Heart left ventricle (tissue), 13 donors: ENCODE measurements around the gene PCDHGB5.

Experiments used
- POLR2A ChIP-seq, 2 donors: fragments of 450-650 bp; IDR thresholded peaks; one replicate each; pipeline ENCODE4 v1.6.1; 2017; ENCODE audit warnings: antibody characterized with exemption in 2 of 2, mild to moderate bottlenecking in 2 of 2, moderate library complexity in 2 of 2
- TF ChIP-seq, protein P1 (sequence below), 12 donors: fragments of 200-600 bp; sonication (generic) in 4 of 12; IDR thresholded peaks; one replicate each; pipeline versions ENCODE4 v1.5.0 to v1.8.0; 2018 to 2022; ENCODE audit warnings: antibody characterized with exemption in 12 of 12, mild to moderate bottlenecking in 5 of 12
- donor health status: ischemic (EF 13 %, LVEDD 7.1; RV severe dilation, severe dysfunction).
- donor health status: DM: no; HTN: yes; CAD: no.
- donor health status: DM: no; HTN: no; CAD: no.
- donor health status: ischemic (EF 25% LVEDD 6.9; RV normal size, moderate dysfunction).
- donor health status: ischemic (EF 25% LVEDD 5.7; RV mildly dilated, moderate dysfunction).
- donor health status: ischemic (EF 35%, LVEDD 5.7; RV mildly dilated, moderate dysfunction).
- donor health status: nonischemic (EF 11% LVEDD 7.7; RV severe dilation, severe dysfunction).
- donor health status: DM: yes; HTN: yes; CAD: no.
- donor health status: PGD.
- donor health status: ischemic (EF 29% LVEDD 5.4; RV normal size, mild dysfunction).
- donor health status: nonischemic (EF 23%, LVEDD 6.1; RV moderate dilation, normal function).

DNA sequence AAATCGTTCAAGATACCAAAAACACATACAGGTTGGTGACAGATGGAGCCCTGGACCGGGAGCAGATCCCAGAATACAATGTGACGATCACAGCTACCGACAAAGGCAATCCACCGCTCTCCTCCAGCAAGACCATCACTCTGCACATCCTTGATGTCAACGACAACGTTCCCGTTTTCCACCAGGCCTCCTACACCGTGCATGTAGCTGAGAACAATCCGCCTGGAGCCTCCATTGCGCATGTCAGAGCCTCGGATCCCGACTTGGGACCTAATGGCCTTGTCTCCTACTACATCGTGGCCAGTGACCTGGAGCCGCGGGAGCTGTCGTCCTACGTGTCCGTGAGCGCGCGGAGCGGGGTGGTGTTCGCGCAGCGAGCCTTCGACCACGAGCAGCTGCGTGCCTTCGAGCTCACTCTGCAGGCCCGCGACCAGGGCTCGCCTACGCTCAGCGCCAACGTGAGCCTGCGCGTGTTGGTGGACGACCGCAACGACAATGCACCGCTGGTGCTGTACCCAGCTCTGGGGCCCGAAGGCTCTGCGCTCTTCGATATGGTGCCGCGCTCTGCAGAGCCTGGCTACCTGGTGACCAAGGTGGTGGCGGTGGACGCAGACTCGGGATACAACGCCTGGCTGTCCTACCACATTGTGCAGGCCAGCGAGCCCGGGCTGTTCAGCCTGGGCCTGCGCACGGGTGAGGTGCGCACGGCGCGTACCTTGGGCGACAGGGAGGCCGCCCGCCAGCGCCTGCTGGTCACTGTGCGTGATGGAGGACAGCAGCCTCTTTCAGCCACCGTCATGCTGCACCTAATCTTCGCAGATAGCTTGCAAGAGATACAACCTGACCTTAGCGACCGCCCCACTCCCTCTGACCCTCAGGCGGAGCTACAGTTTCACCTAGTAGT lies 25.9 kb upstream of the PCDHGB5 start:
- TF ChIP-seq, protein P1, sequence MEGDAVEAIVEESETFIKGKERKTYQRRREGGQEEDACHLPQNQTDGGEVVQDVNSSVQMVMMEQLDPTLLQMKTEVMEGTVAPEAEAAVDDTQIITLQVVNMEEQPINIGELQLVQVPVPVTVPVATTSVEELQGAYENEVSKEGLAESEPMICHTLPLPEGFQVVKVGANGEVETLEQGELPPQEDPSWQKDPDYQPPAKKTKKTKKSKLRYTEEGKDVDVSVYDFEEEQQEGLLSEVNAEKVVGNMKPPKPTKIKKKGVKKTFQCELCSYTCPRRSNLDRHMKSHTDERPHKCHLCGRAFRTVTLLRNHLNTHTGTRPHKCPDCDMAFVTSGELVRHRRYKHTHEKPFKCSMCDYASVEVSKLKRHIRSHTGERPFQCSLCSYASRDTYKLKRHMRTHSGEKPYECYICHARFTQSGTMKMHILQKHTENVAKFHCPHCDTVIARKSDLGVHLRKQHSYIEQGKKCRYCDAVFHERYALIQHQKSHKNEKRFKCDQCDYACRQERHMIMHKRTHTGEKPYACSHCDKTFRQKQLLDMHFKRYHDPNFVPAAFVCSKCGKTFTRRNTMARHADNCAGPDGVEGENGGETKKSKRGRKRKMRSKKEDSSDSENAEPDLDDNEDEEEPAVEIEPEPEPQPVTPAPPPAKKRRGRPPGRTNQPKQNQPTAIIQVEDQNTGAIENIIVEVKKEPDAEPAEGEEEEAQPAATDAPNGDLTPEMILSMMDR (IDR thresholded peaks at IDR 0.05): no peak
- TF ChIP-seq POLR2A (IDR thresholded peaks at IDR 0.05): no peak
